CD4-positive, alpha-beta T cell treated with Interleukin-17A for 1 hour (primary cell): Measurements from ENCODE around the gene FNIP2.
"Not testable (repeated sequence)": the region's sequence is repeated elsewhere in the genome, so short reads cannot be mapped to it uniquely, and the experiment has no call there.

Source experiments
- DNase-seq: peaks from one replicate; pipeline ENCODE4 v3.0.0-alpha.2; 2020

The FNIP2 gene

DNA sequence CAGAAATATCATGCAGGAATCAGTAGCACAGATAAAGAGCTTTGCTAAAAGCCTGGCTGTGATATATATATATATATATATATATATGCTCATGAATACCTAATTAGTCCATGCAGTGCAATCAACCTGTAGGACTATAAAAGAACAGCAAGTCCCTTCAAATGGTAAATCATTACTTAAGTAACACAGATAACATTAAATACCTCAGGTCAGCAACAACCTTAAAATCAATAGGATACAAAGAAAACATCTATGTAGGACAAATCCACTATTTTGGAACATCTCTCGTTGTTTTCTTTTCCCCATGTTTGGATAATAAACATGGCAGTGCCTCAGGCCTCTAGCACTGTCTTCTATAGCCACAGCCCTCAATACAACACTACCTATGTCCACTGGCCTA, 106.6 kb downstream of the FNIP2 start:
- no peak for DNase-seq

DNA sequence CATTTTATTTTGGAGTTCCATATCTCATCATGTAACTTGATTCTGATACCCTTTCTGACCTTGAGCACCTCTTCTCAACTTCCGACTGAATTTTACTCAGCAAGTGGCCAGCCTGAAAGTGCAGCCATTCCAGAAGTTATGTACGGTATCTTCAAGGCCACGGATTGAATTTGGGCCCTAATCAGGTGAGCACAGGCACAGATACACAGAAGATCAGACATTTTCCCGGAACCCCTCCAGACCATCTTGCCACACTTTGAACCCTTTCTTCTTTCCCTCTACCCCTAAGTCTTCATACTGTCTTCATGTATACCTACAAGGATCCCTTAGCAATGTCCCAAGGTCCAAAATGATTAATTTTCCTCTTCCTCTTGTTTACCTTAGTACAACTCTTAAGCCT, 108.2 kb downstream of the FNIP2 start:
- no peak for DNase-seq

DNA sequence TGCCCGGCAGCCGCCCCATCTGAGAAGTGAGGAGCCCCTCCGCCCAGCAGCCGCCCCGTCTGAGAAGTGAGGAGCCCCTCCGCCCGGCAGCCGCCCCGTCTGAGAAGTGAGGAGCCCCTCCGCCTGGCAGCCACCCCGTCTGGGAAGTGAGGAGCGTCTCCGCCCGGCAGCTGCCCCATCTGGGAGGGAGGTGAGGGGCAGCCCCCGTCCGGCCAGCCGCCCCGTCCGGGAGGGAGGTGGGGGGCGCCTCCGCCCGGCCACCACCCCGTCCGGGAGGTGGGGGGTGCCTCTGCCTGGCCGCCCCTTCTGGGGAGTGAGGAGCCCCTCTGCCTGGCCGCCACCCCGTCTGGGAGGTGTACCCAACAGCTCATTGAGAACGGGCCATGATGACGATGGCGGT, 113.3 kb downstream of the FNIP2 start:
- not testable (repeated sequence) for DNase-seq

DNA sequence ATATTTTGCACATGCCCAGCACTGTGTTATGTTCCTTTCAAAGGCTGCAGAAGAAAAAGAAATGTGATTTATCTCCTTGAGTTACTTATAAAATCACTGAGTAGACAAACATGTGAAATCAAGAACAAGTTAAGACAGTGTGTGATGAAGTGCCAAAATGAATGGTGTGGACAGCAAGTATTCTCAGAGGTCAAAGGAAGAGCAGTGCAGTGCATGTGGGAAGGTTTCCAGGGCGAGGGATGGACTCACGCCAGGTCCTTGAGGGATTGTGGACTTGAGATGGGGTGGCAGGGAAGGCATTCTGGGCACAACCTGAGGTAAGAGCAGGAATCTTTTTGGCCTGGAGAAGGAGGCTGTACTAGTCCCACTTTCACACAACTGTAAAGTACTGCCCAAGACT, 115.5 kb downstream of the FNIP2 start:
- DNase-seq, result no peak

DNA sequence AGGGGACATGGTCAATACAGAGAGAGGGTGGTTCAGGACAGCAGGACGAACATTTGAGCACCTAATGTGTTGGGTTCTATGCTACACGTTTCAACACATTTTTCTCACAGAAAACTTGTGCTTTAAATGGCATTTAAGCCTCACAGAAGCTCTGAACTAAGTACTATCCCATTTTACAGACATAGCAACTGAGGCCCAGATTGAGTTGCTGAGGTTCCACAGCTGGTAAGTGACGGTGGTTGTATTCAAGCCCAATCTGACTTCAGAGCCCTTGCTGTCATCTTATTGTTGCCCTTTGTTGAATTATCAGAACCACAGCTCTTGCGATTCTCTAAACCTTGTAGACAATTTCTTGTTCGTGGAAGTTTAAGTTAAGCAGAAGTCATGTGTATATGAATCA, 116.7 kb downstream of the FNIP2 start:
- no peak for DNase-seq

DNA sequence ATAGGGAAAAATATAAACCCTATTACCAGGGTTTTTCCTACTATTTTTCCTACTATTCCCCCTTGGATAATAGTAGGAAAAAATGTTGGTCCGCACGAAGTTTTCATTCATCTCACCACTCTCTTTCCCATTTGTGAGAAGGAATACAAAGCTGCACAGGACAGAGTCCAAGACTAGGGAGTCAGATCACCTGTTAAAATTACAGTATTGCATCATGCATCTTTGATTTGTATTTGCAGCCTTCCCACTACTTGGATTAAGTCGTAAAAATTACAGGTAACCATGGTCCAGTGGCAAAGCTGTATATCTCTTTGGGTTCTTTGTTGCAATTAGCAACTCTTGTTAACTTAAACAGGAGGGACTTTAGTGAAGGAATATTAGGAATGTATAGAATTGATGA, 121.5 kb downstream of the FNIP2 start:
- DNase-seq, result no peak

DNA sequence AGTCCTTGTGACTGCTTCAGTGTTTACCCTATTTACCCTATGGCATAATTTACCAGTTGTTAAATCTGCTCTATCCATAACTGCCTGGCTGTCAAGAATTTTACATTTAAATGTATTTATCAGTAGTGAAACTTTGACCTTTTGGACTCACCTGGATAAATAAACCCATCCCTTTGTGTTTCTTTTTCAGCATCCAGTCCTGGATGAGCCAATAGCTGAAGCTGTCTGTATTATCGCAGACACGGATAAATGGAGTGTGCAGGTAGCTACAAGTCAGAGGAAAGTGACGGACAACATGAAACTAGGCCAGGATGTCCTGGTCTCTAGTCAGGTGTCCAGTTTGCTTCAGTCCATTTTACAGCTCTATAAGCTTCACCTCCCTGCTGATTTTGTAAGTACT, 122.4 kb downstream of the FNIP2 start:
- no peak for DNase-seq

DNA sequence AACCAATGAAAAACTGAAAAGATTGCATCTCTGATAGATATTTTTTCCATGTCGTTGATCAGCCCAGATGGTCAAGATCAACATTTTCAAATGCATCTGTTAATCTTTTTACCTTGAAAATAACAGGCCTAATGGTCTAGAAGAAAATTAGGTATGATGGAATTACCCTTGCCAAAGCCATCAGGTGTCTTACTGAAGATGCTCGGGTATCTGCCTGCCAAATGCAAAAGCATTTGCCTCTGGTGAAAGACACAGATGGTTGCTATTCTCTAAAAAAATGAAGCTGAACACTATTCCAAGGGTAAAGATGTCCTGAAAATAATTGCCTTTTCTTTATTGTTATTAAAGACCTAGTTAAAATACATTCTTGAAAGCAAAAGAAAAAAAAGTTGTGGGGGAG, 126.0 kb downstream of the FNIP2 start:
- no peak for DNase-seq

DNA sequence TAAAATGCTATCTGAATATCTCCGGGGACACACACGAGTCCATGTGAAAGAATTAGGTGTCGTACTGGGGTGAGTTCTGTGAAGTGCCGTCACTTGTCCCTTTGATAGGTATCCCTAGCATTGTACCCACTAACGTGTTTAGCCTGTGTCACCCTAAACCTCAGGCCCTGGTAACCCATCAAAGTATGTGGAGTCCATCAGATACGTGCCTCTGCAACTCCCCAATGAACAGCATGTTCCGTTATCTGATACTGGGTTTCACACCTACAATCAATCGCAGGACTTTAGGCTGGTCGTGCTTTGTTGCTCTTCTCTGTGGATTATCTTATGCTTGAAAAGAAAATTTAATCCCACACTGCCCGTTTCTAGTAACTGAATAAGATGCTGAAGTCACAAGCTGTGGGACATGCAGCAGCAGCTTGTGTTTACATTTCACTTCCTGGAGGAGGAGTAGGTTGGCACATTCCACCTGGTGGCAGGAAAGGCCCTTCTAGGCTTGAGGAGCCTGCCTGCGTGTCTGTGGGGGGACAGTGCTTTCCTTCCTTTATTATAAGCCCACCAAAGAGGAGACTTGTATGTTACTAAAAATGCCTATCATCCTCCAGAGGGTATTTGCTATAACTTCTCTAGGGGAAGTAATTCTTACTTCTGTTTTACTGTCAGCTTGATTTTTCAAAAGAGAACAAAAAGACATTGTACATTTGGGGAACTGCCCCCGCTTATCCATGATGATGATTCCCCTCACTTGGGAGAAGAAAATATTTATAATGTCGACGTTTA, 127.2 kb downstream of the FNIP2 start:
- peak; percentile 21 for DNase-seq

DNA sequence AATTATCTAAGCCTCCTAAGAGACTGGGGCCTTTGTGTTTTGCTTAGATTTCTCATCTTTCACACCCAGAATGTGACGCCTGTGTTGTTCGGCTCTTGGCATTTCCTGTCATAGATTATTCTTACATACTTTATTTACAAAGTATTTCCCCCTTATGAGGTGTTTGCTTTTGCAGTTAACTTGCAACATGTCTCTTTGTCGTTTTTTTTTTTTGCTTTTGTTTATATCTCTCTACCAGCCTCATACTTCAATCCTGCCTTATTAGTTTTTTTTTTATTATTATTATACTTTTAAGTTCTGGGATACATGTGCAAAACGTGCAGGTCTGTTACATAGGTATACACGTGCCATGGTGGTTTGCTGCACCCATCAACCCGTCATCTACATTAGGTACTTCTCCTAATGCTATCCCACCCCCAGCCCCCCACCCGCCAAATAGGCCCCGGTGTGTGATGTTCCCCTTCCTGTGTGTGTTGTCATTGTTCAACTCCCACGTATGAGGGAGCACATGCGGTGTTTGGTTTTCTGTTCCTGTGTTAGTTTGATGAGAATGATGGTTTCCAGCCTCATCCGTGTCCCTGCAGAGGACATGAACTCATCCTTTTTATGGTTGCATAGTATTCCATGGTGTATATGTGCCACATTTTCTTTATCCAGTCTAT, 127.9 kb downstream of the FNIP2 start:
- peak; percentile 24 for DNase-seq

DNA sequence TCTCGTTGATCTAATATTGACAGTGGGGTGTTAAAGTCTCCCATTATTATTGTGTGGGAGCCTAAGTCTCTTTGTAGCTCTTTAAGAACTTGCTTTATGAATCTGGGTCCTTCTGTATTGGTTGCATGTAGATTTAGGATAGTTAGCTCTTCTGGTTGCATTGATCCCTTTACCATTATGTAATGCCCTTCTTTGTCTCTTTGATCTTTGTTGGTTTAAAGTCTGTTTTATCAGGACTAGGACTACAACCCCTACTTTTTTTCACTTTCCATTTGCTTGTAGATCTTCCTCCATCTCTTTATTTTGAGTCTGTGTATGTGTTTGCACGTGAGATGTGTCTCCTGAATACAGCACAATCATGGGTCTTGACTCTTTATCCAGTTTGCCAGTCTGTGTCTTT, 131.6 kb downstream of the FNIP2 start:
- not testable (repeated sequence) for DNase-seq

DNA sequence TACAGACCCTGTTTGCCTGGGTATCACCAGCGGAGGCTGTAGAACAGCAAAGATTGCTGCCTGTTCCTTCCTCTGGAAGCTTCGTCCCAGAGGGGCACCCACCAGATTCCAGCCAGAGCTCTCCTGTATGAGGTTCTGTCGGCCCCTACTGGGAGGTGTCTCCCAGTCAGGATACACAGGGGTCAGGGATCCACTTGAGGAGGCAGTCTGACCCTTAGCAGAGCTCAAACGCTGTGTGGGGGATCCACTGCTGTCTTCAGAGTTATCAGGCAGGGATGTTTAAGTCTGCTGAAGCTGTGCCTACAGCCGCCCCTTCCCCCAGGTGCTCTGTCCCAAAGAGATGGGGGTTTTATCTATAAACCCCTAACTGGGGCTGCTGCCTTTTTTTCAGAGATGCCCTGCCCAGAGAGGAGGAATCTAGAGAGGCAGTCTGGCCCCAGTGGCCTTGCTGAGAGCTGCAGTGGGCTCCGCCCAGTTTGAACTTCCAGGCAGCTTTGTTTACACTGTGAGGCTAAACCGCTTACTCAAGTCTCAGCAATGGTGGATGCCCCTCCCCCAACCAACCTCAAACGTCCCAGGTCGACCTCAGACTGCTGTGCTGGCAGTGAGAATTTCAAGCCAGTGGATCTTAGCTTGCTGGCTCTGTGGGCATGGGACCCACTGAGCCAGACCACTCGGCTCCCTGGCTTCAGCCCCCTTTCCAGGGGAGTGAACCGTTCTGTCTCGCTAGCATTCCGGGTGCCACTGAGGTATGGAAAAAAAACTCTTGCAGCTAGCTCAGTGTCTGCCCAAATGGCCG, 133.7 kb downstream of the FNIP2 start:
- DNase-seq, result peak; percentile 57

DNA sequence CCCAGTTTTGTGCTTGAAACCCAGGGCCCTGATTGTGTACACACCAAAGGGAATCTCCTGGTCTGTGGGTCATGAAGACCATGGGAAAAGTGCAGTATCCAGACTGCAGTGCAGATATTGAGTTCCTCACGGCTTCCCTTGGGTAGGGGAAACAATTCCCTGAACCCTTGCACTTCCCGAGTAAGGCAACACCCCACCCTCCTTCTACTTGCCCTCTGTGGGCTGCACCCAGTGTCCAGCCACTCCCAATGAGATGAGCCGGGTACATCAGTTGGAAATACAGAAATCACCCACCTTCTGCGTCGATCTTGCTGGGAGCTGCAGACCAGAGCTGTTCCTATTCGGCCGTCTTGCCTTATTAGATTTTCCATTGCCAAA, 134.2 kb downstream of the FNIP2 start:
- DNase-seq, result no peak

DNA sequence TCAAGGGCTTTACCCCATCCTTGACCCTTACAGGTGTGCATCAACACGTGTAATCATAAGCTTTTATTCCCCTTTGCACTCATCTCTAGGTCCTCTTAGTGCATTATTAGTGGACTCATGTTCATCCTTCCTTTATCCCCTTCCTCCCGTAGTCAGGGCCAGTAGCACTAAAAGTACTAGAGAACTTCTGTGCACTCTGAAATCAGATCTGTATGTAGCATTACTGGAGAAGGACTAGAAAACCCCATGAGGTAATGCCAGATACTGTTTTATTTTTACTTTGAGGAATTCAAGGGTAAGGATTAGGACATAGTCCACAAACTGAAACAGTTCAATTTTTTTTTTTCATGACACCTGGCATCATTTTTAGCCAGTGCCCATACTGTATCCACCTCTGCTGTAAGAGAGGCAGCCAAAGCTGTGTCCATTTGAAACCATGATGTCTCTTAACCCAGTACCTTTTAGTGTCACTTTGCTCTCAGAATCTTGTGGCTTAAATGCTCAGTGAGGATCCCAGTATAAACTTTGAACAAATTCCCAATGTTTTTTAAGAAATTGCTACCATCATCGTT, 134.7 kb downstream of the FNIP2 start:
- DNase-seq, result no peak

DNA sequence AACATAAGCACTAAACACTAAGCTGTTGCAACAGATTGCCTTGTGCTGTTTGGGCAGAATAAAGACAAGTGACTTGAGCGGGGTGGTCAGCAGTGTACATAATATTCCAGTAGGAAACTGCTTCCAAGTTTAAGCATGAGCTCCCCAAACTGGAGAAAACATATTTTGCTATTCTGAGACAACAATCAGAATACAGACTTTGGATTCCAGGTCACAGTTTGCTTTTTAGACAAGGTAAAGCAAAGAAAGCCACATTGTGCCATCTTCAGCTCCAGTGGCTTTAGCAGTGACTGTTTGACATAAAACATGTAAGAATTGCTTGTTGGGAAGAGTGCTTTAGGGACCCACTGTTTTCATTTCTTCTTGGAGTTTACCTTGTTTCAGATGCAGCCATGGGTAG, 136.0 kb downstream of the FNIP2 start:
- no peak for DNase-seq

DNA sequence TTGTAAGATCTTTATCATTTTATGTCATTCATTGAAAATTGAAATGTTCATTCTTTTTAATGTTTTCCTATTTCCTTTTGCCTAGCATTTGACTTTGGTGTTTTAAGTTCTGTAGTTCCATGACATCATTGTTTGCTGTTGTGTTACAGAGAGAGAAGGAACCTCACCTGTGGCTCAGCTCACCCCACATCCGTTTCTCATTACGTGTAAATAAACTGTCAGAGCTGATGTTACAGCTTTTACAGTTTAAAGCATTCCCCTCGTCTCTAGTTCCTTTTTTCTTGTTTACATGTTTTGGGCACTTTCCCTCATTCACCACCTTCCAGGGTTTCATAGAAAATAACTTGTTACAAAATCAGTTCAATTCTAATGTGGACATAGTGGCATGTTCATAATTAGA, 137.2 kb downstream of the FNIP2 start:
- DNase-seq, result peak; percentile 47

DNA sequence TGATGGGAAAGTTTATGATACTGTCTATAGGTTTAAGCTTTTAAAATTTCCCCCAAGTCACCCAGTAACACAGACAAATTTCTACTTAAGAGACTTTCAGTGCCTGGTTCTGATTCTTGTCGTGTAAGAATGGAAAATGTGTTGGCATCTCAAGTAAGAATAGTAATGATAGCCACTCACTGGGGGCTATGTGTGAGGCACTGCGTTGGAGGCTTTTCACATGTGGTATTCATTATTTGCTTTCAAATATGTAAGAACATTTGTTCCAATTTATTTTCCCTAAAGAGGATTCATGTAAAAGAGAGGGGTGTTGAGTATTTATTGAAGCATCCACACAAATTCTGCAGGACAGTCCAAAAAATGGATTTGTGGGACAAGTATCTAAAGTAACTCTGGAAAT, 143.6 kb downstream of the FNIP2 start:
- no peak for DNase-seq

DNA sequence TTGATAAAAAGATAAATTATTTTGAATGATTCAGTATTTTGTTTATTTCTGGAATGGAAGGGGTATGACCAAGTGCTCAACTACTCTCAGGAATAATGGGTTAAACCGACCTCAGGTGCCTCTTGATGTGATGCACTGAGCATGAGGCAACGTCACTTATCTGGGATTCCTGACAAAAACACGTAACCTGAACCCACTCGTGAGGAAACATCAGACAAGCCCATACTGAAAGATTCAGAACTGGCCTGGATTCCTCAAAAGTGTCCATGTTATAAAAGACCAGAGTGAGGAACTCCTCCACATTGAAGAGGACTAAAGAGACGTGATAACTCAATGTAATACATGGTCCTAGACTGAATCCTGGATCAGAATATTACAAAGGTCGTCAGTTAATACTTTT, 144.0 kb downstream of the FNIP2 start:
- no peak for DNase-seq

DNA sequence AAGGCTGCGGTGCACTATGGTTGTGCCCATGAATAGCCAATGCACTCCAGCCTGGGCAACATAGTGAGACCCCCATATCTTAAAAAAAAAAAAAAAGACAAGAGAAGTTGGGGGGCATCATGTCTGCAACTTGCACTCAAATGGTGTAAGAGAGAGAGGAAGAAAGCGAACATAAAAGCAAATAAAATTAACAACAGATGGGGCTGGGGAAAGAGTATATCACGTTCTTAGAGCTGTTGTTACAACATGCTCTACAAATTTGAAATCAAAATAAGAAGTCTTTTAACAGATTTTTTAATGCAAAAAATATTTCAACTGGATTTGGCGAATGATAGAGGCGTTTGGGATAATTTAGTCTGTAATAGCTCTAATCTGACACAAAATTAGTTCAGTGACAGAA, 144.9 kb downstream of the FNIP2 start:
- no peak for DNase-seq

DNA sequence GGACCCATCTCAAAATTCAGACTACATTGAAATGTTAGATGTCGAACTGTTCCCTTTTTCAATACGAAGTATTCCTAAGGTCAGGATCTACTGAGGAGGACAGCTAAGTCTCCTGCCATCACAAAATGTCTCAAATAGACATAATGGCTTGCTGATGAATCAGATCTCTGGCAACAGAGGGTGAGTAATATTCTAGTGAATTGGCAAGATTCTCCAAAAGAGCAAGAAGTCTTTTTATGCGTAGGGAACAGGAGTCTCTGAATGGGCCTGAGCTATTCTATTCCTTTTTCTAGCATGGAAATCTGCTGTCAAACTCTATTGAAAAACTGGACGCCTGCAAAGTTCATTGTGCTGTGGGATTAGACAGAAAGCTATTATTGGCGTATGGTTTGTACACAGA, 145.4 kb downstream of the FNIP2 start:
- no peak for DNase-seq

DNA sequence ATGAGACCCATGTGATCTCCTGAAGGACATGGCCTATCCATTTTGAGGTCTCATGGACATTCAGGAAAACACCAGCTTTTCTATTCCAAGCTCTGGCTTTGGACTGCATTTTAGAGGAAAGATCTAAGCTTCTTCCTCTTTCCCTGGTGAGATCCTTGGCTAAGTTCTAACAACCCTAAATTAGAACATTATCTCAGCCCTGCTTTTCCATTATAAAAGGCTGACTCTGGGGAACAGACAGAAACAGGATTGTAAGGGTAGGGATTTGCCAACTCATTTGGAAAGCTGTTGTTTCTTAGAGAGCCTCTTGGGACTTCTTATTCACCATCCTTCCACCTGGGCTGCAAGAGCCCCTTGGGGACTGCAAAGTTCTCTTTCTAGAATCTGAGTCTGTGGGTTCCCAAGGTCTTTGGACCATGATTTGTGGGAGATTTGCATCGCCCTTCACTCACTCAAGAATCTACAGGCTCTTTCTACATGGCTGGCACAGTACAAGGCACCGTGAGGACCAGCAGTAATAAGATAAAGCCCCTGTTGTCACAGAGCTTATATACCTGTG, 146.9 kb downstream of the FNIP2 start:
- no peak for DNase-seq

DNA sequence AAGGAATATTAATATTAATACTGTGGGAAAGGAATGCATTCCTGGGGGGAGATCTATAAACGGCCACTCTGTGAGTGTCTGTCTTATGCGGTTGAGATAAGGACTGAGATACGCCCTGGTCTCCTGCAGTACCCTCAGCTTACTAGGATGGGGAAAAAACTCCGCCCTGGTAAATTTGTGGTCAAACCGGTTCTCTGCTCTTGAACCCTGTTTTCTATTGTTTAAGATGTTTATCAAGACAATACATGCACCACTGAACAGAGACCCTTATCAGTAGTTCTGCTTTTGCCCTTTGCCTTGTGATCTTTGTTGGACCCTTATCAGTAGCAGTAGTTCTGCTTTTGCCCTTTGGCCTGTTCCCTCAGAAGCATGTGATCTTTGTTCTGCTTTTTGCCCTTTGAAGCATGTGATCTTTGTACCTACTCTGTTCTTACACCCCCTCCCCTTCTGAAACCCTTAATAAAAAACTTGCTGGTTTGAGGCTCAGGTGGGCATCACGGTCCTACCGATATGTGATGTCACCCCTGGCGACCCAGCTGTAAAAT, 151.7 kb downstream of the FNIP2 start:
- not testable (repeated sequence) for DNase-seq

DNA sequence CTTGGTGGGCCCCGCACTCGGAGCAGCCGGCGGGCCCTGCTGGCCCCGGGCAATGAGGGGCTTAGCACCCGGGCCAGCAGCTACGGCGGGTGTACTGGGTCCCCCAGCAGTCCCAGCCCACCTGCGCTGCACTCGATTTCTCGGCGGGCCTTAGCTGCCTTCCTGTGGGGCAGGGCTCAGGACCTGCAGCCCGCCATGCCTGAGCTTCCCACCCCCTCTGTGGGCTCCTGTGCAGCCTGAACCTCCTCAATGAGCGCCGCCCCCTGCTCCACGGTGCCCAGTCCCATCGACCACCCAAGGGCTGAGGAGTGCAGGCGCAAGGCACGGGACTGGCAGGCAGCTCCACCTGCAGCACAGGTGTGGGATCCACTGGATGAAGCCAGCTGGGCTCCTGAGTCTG, 158.9 kb downstream of the FNIP2 start:
- DNase-seq, result not testable (repeated sequence)
